ENCODE results near the gene RNASEH2A.

- TF ChIP-seq CTCF (IDR thresholded peaks at IDR 0.05) (peak in 2 of 6 experiments; percentile 17 to 28), POLR2AphosphoS5 (IDR thresholded peaks at IDR 0.05) (peak; percentile 86 to 95), POLR2A (IDR thresholded peaks at IDR 0.05) (peak in 3 of 4 donors; percentile 82 to 95 (median 83))
These were observed 4.7 kb upstream of the RNASEH2A start, which contains the start of the genes PRDX2 and THSD8 for GRCh38 chr19:12801466-12802266.

Measured in upper lobe of left lung (tissue), 4 donors.